Stimulated activated CD8-positive, alpha-beta memory T cell treated with anti-CD3 and anti-CD28 coated beads, Interleukin-7, amount 100 ng/mL, for 48 hours (primary cell): ENCODE measurements around the gene BNC2.
"Not testable (repeated sequence)": the region's sequence is repeated elsewhere in the genome, so short reads cannot be mapped to it uniquely, and the experiment has no call there.

ENCODE experiments used
- DNase-seq, 2 donors: peaks; one replicate each; pipeline ENCODE4 v3.0.0-alpha.2; 2020; ENCODE audit warnings: low read depth in 1 of 2; ENCODE audit errors: extremely low read depth in 1 of 2

Gene BNC2, protein sequence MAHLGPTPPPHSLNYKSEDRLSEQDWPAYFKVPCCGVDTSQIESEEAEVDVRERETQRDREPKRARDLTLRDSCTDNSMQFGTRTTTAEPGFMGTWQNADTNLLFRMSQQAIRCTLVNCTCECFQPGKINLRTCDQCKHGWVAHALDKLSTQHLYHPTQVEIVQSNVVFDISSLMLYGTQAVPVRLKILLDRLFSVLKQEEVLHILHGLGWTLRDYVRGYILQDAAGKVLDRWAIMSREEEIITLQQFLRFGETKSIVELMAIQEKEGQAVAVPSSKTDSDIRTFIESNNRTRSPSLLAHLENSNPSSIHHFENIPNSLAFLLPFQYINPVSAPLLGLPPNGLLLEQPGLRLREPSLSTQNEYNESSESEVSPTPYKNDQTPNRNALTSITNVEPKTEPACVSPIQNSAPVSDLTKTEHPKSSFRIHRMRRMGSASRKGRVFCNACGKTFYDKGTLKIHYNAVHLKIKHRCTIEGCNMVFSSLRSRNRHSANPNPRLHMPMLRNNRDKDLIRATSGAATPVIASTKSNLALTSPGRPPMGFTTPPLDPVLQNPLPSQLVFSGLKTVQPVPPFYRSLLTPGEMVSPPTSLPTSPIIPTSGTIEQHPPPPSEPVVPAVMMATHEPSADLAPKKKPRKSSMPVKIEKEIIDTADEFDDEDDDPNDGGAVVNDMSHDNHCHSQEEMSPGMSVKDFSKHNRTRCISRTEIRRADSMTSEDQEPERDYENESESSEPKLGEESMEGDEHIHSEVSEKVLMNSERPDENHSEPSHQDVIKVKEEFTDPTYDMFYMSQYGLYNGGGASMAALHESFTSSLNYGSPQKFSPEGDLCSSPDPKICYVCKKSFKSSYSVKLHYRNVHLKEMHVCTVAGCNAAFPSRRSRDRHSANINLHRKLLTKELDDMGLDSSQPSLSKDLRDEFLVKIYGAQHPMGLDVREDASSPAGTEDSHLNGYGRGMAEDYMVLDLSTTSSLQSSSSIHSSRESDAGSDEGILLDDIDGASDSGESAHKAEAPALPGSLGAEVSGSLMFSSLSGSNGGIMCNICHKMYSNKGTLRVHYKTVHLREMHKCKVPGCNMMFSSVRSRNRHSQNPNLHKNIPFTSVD

DNA sequence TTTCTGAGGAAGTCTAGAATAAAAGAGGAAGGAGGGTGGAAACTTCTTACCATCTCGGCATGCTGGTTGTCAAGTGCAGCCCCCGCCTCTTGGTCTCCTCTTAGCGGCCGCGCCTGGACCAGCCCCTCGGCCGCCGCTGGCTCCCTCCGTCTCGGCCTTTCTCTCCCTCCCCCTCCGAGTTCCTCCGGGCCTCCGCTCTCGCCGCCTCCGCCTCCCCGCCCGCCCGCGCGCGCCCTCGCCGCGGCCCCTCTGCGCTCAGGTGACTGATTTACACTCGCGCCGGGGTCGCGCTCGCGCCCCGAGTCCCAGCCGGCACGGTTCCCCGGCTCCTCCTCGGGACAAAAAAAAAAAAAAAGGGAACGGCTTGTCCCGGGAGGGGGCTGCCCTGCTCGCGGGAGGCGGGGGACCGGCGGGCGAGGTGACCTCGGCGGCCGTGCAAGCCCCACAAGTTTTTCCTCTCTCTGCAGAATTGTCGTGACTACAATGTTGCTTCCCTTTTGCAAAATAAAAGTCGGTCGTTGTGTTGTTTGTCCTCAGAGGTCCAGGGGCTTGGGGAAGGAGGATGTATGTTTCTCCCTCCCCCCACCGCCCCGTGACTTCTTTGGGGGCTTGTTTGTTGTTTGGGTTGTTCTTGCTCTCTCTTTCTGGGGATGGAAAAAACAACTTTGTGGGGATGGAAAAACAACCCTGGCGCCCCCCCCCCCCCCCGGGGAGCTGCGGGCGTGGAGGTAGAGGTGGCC, at the start of gene BNC2:
BNC2 (minus strand) TSS at position 75 of the 740 bp plus-strand sequence; CDS start at position 53, 22 bp downstream.
- DNase-seq: no peak

DNA sequence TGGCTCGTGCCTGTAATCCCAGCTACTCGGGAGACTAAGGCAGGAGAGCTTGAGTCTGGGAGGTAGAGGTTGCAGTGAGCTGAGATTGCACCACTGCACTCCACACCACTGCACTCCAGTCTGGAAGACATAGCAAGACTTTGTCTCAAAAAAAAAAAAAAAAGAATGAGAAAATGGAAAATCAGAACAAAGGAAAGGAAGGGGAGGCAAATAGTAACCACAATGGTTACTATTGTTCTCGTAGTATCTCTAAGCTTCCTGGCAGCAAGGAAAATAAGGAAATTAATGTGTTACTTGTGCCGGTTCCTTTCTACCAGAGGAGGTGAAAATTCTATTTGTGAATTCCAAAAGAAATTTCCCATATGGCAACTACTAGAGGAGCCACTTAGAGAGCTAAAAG, 48.5 kb upstream of the BNC2 start:
- DNase-seq: no peak

DNA sequence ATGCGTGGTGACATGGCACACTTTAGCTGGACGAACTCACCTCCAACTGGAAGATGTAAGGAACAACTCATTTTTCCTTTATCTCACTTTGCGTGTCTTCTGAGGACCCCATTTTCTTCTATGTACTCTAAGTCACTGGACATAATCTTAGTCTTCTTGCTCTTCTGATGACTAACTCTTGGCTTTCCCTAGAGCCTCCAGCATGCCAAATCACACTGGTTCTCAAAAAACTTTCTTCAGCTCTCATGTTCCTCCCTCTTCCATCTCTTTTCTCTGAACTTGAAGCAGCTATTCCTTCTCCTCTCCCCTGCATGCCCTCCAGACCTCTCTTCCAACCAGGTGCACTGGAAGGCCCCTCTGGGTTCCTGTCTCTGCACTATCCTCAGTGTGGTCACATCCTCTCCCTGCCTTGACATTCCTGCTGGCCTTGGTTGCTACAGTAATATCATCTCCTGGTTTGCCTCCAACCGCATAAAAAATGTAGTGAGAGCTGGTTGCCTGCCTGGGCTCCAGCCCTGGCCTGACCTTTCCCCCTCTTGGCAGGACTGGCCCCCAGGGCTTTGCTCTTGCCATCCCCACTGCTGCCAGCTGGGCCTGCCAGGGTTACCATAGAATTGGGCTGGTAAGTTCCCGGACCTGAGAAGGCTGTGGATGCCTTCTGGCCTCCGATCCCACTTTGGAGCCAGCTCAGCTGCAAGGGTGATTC, 44.8 kb upstream of the BNC2 start:
- no peak for DNase-seq

DNA sequence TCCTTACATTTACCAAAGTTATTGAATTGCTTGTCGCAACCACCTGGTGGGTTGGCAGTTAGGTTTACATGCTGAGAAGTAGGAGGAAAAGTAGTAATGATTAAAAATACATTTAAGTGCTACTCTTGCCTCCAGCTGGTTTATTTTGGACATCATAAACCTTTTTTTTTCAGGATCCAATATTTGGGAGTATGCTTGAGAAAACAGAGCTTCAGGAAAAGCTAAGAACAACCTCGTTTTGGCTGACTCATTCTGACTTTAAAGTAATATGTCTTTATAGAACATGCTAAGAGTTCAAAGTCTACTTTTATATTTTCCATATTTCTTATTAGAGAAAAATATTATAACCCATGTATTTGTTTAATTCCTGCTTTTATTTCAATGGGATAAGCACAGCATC, 41.7 kb upstream of the BNC2 start:
- no peak for DNase-seq

DNA sequence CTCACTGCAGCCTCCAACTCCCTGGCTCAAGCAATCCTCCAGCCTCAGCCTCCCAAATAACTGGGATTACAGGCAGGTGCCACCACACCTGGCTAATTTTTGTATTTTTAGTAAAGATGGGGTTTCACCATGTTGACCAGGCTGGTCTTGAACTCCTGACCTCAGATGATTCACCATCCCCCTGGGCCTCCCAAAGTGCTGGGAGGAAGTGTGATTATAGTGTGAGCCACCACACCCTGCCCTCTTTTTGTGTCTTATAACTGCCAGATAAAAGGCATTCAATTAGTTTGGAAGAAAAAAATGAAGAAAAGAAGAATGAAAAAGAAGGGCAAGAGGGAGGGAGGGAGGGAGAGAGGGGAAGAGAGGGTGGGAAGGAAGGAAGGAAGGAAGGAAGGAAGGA, 37.7 kb upstream of the BNC2 start:
- not testable (repeated sequence) for DNase-seq

DNA sequence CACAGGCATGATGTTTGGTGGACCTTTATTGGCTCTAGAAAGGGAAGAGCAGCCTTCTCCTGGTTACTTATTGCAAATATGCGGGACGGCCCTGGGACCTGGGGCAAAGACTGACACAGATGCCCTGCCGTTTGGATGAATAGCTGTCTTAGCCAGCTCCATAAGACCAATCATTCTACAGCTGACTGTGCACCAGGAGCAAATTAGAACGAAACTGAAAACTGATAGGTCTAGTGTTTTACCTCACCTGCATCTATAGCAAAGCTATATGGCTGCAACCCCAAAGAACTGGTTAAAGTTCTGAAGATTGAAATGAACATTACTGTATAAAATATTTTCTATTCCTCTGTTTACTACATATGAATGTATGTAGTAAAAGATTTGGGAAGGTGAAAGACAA, 34.2 kb upstream of the BNC2 start:
- no peak for DNase-seq

DNA sequence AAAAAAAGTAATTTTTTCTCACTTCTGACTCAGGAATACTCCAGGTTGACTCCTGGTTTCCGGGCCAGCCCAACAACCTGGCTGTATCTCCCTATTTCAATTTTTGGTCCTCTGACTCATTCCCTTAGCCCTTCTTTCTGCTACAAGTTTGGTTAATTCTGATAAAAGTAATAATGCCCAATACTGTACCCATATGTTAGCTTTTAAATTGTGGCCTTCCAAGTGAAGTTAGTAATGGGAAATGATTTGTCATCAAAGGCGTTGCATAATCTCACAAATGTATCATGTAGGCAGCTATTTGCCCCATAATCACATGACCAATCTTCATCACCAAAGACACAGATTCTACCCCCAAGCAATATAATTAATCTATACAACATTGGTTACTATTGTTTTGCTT, 31.1 kb upstream of the BNC2 start:
- DNase-seq: no peak

DNA sequence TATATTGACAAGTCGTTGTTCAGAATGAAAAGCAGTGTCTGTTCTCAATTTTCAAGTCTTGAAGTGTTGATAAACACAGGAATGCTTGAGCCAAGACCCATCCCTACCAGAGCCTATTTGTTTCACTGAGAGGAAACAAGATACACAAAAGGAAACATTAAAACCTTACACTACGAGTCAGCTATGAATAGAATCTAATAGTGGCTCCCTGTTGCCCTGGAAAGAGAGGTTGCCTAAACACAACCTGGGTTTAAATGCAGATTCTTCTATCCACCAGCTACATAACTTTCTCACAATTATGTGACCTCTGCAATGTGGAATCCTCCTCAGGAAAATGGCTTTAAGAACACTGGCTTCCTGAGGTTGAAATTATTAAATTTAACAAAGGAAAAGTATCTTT, 29.1 kb upstream of the BNC2 start:
- no peak for DNase-seq

DNA sequence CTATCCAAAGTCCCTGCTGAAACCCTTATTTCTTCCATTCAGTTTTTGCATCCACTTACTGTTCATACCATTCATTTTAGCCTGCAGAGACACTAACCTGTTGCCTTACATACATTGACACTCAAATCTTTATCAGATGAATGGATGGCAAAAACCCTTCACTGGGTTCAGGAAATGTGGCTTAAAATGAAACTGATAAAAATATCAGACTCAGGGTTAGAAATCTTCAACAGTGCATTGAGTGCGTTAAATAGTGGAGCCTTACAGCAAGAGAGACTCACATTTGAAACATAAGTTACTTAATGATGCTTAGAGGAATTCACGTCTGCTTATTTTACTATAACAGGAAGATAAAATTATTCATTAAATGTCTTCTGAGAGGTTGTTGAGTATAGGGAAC, 28.0 kb upstream of the BNC2 start:
- DNase-seq: no peak

DNA sequence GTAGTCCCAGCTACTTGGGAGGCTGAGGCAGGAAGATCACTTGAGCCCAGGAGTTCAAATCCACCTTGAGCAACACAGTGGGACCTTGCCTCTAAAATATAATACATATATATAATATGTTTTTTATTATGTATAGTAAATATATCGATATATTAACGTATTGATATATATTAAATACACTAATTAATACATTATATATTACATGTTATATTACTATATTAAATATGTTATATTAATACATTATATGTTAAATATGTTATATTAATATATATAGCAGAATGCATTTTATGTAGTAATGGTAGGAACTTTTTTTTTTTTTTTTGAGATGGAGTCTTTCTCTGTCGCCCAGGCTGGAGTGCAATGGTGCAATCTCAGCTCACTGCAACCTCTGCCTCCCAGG, 18.1 kb upstream of the BNC2 start:
- DNase-seq: no peak

DNA sequence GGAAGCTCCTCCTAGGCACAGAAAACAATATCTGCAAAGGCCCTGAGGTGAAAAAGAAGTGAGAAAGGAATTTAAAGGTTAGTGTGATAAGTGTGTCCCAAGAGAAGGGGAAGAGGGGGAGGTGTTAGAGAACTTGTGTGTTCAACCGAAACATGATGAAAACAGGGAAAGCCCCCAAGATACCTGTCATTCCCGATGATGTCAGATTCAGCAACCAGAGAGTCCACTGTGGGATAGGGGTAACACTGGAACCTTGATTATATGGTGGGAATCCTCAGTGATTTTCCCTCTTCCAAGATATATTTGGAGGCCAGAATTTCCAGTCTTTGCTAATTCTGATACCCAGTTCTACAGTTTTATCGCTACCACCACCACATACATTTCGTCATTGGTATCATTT, 15.5 kb upstream of the BNC2 start:
- no peak for DNase-seq

DNA sequence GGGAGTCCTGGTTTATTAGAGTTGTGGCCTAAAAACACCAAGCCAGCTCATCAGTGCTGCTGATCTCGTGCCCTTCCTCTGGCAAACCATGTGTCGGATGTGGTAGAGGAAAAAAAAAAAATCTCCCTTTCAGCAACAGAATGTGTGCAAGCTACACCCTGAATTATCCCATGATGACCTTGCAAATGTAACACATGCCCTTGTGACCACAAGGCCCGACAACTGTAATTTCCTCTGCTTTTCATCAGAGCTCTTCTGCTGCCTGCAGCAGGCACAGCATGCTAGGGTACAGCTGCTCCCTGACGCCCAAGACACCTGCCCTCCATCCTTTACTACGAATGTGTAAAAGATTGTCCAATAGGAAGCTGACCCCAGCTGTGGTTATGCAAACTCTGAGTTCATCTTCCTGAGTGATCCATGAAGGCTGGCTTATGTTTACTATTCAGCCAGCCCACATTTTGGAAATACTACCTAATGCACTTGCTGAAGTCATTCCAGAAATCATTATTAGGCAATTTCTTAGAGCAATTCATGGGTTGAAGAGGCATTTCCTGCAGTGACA, 14.6 kb upstream of the BNC2 start:
- DNase-seq: no peak

DNA sequence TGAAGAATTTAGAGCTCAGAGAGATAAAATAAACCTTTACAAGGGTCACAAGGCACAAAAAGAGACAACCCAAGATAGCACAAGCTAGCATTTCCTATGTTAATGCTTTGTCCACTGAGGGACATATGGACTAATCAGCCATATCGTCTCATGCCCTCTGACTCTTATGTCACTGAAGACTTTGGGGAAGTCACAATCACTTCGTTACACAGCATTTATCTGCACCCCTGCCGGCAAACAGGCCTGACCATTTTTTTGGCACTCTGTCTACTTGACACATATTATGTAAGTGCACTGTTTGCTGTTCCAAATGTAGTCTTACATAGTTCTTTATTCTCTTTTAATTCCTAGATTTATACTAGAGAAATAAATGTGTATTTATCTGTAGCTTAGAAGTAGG, 13.9 kb upstream of the BNC2 start:
- no peak for DNase-seq

DNA sequence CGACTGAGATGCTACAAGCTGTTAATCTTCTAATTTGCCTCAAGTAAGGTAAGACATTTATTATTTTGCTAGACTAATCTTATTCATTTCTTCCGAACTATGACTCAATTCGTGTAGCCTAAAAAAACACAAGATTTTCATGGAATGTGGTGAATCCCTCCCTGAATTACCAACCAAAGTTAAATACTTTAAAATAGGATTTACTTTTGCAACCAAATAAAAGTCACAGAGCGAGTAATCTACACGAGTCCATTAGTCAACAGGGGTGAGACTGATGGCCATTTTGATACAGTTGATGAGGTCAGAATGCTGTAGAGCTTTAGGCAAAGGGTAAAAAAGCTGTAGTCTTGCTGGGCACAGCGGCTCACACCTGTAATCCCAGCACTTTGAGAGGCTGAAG, 13.1 kb upstream of the BNC2 start:
- no peak for DNase-seq

DNA sequence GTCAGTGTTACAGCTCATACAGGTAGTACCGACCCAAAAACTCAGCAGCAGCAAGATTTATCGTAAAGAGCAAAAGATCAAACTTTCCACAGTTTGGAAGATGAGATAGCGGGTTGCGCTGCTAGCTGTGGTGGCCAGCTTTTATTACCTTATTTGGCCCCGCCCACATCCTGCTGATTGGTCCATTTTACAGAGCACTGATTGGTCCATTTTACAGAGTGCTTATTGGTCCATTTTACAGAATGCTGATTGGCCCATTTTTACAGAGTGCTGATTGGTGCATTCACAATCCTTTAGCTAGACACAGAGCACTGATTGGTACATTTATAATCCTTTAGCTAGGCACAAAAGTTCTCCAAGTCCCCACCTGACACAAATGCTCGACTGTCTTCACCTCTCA, 12.0 kb upstream of the BNC2 start:
- DNase-seq: not testable (repeated sequence)

DNA sequence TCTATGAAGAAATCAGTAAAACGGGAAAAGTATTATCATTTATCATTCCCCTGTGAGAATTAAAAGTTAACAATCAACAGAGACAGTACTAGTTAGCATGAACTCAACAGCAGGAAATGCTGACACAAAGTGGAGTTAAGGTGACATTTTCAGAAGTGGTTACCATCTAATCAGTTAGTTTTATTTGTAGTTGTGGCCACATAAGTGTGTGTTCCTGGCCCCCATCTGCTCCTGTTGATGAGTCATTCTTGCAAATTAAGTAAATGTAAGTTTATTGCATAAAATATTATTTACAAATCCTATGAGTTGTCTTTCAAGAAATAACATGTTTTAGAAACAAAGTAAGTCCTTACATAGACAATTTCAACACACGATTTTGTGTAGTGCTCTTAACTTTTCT, 8.9 kb upstream of the BNC2 start:
- no peak for DNase-seq

DNA sequence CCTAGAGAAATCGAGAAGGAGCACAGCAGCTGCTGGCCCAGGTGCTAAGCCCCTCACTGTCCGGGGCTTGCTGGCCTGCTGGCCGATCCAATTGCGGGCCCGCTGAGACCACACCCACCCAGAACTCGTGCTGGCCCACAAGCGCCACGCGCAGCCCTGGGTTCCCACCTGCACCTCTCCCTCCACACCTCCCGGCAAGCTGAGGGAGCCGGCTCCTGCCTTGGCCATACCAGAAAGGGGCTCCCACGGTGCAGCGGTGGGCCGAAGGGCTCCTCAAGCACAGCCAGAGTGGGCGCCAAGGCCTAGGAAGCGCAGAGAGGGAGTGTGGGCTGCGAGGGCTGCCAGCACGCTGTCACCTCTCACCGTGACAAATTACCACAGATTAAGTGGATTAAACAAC, 6.8 kb upstream of the BNC2 start:
- DNase-seq: no peak

DNA sequence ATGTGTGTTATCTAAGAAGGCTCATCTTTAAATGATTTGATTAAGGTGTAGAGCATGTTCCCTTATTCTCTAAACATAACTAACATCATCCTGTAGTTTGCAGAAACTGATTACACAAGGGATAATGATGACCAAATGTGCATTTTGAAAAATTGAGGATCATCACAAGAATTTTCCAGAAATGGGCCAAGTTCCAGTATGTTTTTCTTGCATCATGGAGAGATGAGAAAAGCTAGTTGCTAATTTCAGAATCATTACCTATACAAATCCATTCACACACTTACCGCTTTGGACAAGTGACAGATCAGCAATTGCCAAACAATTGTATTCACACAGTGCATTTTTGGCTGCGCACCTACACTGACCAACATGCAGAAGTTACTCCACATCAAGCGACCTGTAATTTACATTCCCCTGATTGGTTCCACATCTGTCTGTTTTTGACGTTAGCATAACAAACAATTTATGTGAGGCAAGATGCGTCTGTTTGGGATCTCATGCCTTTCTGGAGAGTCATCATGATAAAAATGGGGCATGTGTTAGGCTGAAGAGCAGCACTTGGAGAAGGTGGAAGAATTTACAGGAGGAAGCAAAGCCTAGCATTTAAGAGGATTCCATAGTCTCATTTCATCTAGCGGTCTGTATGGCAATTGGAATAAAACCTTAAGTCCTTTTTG, 2.8 kb upstream of the BNC2 start:
- no peak for DNase-seq

DNA sequence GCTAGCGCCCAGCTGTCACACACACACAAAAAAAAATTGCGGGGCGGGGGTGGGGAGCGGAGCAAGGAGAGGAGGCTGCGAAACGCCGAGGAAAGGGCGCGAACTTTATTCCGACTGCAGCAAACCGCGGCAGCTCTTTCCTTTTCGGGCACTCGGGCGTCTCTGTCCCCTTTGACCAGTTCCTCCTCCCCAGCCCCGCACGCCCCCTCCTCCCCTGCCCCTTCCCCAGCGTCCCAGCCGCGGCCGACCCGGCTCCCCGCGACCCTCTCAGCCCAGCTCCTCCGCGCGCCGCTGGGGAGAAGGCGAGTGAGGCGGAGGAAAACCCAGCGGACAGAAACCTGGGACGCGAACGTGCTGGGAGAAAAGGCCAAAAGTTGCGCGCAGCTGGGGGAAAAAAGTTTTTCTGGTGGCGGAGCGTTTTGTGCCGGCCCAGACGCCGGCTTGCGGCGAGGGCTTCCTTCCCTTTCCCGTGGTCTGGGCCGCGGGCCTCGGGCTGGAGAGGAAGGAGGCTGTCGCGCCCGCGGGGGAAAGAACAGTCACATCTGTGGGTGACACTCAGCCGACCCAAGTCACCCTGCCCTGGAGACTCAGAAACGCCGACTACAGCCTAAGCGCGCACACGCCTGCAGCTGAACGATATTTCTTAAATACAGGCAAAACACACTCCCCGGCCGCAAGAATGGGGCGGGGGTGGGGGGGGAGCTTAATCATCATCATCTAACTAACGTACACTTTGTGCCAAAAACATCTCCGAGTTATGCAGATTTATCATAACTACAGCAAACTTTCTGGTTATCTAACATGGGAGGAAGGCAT, 1.1 kb upstream of the BNC2 start:
- no peak for DNase-seq
